ENCODE measurements around the gene LIPC.
A peak's percentile ranks its signal among the peaks of the same experiment; 100 is the strongest.

The LIPC gene

GRCh38 chr15:58431221-58432149, at the start of gene LIPC:
TSS of gene LIPC (plus strand) at chr15:58431991. CDS start at chr15:58432033, 42 bp downstream.
- no peak within 1 kb of the TSS for H3K4me3 ChIP-seq (ENCODE audit: control insufficient read depth, low read depth, low read length)
- TF ChIP-seq CTCF (conservative IDR thresholded peaks at IDR 0.05; ENCODE audit: control insufficient read depth, insufficient read depth, low read depth, low read length), result no peak

GRCh38 chr15:58383876-58384275, 47.9 kb upstream of the LIPC start:
- no peak for DNase-seq (ENCODE audit: low read depth)
- TF ChIP-seq CTCF (conservative IDR thresholded peaks at IDR 0.05; ENCODE audit: control insufficient read depth, insufficient read depth, low read depth, low read length), result no peak

More at GRCh38 chr15:58431221-58432149, at the start of gene LIPC:
- no peak for DNase-seq (ENCODE audit: low read depth)

GRCh38 chr15:58384667-58385066, 47.1 kb upstream of the LIPC start:
- no peak overlapping the region for H3K4me3 ChIP-seq (ENCODE audit: control insufficient read depth, low read depth, low read length)
- no peak for TF ChIP-seq CTCF (conservative IDR thresholded peaks at IDR 0.05; ENCODE audit: control insufficient read depth, insufficient read depth, low read depth, low read length)
- DNase-seq (ENCODE audit: low read depth), result no peak

More at GRCh38 chr15:58383876-58384275, 47.9 kb upstream of the LIPC start:
- no peak overlapping the region for H3K4me3 ChIP-seq (ENCODE audit: control insufficient read depth, low read depth, low read length)

GRCh38 chr15:58386081-58386480, 45.7 kb upstream of the LIPC start:
- no peak for DNase-seq (ENCODE audit: low read depth)
- TF ChIP-seq CTCF (conservative IDR thresholded peaks at IDR 0.05; ENCODE audit: control insufficient read depth, insufficient read depth, low read depth, low read length), result no peak
- no peak overlapping the region for H3K4me3 ChIP-seq (ENCODE audit: control insufficient read depth, low read depth, low read length)

- H3K4me3 ChIP-seq (ENCODE audit: control insufficient read depth, low read depth, low read length), result no peak overlapping the region
- no peak for DNase-seq (ENCODE audit: low read depth)
- no peak for TF ChIP-seq CTCF (conservative IDR thresholded peaks at IDR 0.05; ENCODE audit: control insufficient read depth, insufficient read depth, low read depth, low read length)
These were observed 45.1 kb upstream of the LIPC start for GRCh38 chr15:58386641-58387040.

GRCh38 chr15:58387130-58387529, 44.7 kb upstream of the LIPC start:
- DNase-seq (ENCODE audit: low read depth), result peak; percentile 97
- TF ChIP-seq CTCF (conservative IDR thresholded peaks at IDR 0.05; ENCODE audit: control insufficient read depth, insufficient read depth, low read depth, low read length), result no peak
- no peak overlapping the region for H3K4me3 ChIP-seq (ENCODE audit: control insufficient read depth, low read depth, low read length)

Measured in fibroblast of mammary gland (primary cell).